ENCODE results near the gene MYO18B.

The MYO18B gene

DNA sequence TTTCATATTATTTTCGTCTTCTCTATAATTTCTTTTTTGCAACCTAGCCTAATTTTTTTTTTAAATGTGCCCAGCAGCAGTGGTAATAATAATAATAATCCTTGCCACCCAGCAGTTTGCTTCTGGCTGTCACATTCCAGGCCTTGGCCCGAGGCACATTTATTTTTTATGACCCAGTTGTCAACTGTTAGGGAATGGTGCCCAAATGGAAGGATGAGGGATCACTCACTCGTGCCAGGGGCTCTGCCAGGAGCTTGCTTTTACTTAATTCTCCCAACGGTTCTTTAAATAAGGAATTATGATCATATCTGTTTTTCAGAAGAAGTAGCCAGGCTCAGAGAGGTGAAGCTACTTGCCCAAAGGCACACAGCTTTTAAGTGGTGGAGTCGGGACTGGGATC is 49.6 kb downstream of the MYO18B start:
- no peak for DNase-seq (ENCODE audit: low read depth)
- TF ChIP-seq, protein P1, sequence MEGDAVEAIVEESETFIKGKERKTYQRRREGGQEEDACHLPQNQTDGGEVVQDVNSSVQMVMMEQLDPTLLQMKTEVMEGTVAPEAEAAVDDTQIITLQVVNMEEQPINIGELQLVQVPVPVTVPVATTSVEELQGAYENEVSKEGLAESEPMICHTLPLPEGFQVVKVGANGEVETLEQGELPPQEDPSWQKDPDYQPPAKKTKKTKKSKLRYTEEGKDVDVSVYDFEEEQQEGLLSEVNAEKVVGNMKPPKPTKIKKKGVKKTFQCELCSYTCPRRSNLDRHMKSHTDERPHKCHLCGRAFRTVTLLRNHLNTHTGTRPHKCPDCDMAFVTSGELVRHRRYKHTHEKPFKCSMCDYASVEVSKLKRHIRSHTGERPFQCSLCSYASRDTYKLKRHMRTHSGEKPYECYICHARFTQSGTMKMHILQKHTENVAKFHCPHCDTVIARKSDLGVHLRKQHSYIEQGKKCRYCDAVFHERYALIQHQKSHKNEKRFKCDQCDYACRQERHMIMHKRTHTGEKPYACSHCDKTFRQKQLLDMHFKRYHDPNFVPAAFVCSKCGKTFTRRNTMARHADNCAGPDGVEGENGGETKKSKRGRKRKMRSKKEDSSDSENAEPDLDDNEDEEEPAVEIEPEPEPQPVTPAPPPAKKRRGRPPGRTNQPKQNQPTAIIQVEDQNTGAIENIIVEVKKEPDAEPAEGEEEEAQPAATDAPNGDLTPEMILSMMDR (IDR thresholded peaks at IDR 0.05; ENCODE audit: low read depth, low read length, missing control alignments) = no peak
- no peak overlapping the region for H3K4me3 ChIP-seq (ENCODE audit: low read depth, low read length)

DNA sequence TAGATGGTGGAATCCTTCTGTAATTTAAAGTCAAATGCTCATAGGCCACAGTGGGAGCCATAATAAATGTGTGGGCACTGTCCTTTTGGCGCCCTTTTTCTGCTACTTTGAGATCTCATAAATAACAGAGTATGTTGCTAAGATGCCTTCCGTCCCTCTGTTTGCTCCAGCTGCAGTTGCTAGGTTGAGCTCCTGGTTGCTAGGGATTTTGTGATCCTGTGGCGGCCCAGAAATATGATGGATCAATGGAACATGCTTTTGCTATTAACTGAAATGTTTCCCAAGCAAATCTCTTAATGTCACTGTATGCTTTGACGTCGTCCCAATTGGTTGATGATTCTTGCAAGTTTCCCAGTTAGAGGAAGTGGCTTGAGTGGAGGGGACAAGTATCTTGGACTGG is 53.5 kb downstream of the MYO18B start:
- TF ChIP-seq, protein P1 (IDR thresholded peaks at IDR 0.05; ENCODE audit: low read depth, low read length, missing control alignments) = no peak
- no peak overlapping the region for H3K4me3 ChIP-seq (ENCODE audit: low read depth, low read length)

DNA sequence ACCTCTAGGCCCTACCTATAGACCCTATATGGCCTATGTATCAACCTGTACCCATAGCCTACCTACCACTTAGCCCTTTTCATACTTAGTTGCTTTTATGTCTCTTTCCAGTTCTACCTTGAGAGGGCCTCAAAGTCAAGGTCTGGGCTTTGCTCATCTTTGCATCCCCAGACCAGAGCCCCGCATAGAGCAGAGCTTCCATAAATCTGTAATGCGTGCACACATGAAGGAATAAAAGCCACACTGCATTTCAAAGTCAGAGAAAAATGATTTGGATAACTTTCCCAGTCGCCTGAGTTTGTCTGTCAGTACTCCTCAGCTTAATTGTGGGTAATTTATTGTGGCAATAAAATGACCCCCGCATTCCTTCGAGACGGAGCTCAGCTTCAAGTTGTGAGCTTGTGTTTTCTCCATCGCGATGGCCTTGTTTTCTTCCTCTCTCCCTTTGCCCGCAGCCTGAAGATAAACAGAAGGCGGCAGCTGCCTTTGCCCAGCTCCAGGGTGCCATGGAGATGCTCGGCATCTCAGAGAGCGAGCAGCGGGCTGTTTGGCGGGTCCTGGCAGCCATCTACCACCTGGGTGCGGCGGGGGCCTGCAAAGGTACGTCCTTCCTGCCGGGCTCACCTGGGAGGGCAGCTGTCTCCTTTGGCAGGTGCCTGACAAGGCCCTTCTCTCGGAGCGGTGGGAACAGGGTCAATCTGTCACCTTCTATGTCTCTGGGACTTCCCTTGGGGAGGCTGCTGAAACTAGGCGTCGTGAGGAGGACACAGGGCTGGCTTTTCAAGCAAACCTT is 55.7 kb downstream of the MYO18B start:
- TF ChIP-seq, protein P1 (IDR thresholded peaks at IDR 0.05; ENCODE audit: low read depth, low read length, missing control alignments) = no peak

More for the DNA sequence above, 53.5 kb downstream of the MYO18B start:
- DNase-seq (ENCODE audit: low read depth) = no peak

DNA sequence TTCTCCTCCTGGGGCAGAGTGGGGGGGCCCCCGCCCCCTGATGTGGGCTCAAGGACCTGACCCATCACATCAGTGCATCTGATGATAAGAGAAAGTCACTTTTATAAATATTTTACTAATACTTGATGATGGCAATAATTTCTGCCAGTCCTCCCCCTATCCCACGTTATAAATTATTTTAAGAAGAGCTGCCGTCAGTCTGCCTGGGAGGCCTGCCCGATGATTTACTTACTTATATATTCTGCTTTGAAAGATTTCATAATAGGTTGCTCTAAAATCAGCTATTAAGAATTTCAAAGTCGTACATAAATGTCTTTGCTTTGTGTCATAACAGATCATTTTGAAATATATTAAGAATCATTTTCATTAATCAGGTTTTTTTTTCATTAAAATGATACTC is 58.8 kb downstream of the MYO18B start:
- DNase-seq (ENCODE audit: low read depth) = no peak
- TF ChIP-seq, protein P1 (IDR thresholded peaks at IDR 0.05; ENCODE audit: low read depth, low read length, missing control alignments) = no peak
- no peak overlapping the region for H3K4me3 ChIP-seq (ENCODE audit: low read depth, low read length)

More for the DNA sequence above, 55.7 kb downstream of the MYO18B start:
- no peak overlapping the region for H3K4me3 ChIP-seq (ENCODE audit: low read depth, low read length)
- DNase-seq (ENCODE audit: low read depth) = no peak

DNA sequence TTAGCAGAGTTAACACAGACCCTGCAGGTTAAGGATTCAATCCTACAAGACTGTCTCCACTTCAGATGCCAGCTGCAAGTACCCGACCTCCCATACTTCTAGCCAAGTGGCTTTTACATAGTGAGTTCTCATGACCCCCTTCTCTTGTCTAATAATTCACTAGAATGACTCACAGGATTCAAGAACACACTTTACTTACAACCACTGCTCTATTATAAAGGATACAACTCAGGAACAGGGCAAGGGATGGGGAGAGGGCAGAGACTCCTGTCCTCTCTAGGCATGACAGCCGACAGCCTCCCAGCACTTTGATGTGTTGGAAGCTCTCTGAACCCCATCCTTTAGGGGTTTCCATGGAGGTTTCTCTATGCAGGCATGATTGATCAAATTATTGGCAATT is 60.0 kb downstream of the MYO18B start:
- TF ChIP-seq, protein P1 (IDR thresholded peaks at IDR 0.05; ENCODE audit: low read depth, low read length, missing control alignments) = no peak
- DNase-seq (ENCODE audit: low read depth) = no peak
- no peak overlapping the region for H3K4me3 ChIP-seq (ENCODE audit: low read depth, low read length)

DNA sequence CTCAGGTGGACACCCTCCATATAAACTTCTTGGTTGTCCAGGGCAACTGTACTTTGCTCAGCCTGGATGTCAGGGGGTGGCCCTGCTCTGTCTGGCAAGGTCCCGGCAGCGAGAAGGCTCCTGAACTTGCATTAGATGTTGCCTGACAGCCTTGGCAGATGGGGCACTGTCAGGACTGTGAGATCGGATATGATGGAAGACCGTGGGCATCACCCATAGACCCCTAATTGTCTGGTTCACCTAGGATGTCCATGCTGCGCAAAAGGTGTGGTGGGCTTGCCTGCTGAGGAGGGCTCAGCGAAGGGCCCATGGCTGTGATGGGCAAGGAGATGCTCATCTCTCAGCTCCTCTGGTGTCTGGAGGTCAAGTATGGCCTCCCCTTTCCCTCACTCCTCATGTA is 62.7 kb downstream of the MYO18B start:
- no peak for DNase-seq (ENCODE audit: low read depth)
- TF ChIP-seq, protein P1 (IDR thresholded peaks at IDR 0.05; ENCODE audit: low read depth, low read length, missing control alignments) = no peak
- H3K4me3 ChIP-seq (ENCODE audit: low read depth, low read length) = no peak overlapping the region

DNA sequence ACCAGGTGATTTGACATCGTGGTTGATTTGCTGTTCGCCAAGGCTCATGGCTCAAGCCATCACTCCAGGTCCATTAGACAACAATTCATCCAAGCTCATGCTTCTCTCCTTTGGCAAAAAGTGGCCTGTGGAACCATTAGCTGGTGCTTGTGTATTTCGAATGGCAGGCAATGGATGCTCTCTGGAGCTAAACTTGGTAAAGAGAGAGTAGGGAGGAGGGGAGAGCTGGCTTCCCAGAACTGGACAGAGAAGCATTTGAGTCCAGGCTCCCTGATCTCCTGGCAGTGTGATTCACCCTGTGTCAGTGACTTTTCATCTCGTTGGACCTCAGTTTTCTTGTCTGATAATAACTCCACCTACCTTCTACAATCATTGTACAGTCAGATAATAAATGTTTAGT is 64.6 kb downstream of the MYO18B start:
- H3K4me3 ChIP-seq (ENCODE audit: low read depth, low read length) = no peak overlapping the region
- TF ChIP-seq, protein P1 (IDR thresholded peaks at IDR 0.05; ENCODE audit: low read depth, low read length, missing control alignments) = no peak
- DNase-seq (ENCODE audit: low read depth) = no peak

All from GM12864 (cell line).